HG03520 (cell line): ENCODE results near the gene MAP2K5.

Experiments
- ATAC-seq: cut with Tn5 transposase; IDR thresholded peaks from one replicate; pipeline ENCODE4 v1.9.1; 2021; ENCODE audit warnings: mild to moderate bottlenecking, moderate library complexity; ENCODE audit not compliant: unreplicated experiment

MAP2K5 gene

DNA sequence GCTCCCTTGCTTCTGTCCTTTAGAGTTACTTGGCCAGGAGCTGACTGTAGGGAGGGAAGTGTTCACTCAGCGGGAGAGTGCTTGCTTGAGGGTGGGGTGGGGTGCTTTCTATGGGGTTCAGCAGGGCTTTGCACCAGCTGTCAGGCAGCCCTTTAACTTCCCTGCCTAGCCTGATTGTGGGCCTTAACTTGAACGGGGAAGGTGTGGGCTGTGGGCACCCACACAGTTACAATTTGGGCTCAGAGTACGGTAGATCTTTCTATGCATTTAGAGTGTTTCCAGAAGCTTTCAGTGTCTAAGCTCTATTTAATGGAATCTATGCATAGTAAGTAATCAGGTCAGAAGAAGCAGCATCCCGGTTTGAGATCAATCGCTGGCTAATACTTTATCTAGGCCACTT is 234.6 kb downstream of the MAP2K5 start:
- ATAC-seq, result no peak

DNA sequence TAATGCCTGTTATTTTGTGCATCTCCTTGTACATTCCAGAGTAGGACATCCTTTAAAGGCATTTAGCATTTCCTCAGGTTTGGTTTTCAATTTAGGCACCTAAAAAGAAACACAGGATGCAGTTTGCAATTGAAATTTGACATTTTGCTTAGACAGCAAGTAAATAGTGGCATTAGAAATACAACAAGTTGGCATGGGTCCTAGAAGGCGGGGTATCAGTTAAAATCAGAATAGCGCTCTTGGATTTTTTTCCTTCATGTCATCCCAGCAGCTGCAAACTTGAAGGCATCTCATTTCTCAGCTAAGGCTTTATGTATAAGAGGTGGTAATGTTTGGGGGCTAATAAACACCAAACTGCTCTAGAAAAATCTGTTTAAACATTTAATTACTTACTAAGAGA is 235.3 kb downstream of the MAP2K5 start:
- no peak for ATAC-seq

- no peak for ATAC-seq
Observed at GRCh38 chr15:67778968-67779548, 236.6 kb downstream of the MAP2K5 start.

GRCh38 chr15:67779549-67780111 is 237.1 kb downstream of the MAP2K5 start:
- ATAC-seq, result no peak

GRCh38 chr15:67781061-67781460 is 238.6 kb downstream of the MAP2K5 start:
- no peak for ATAC-seq

DNA sequence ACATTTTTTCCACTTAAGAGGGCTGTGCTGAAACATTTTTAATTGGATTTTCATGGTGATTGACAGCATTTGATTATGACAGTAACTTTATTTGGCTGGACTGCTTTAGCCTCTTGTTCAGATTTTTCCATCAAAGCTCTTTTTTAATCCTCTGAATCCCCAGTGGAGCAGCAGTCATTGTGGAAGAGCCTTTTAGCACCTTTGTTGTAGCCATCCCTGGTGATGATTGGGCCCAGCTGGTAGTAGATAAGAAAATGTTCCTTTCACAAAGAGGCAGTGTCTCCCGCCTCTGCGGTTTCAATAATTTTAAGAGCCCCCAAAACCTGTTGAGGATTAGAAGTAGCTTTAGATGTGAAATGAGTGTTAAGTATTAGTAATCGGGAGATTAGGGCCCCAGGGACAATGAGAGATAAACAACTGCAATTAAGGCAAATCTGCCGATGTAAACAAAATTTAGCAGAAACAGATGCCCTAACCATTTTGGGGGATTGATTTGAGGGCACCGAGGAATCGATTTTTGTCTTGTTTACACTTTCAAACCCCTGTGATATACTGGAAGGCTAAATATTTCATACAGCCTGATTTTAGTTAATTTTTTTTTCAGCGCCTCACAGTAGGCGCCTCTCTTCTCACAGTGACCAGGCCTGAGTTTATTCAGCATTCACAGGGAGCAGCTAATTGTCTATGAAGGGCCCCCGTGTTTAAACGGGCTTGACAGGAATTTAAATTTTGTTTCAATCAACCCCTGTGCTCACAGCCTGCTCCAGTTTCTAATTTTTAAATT is 239.6 kb downstream of the MAP2K5 start:
- no peak for ATAC-seq

DNA sequence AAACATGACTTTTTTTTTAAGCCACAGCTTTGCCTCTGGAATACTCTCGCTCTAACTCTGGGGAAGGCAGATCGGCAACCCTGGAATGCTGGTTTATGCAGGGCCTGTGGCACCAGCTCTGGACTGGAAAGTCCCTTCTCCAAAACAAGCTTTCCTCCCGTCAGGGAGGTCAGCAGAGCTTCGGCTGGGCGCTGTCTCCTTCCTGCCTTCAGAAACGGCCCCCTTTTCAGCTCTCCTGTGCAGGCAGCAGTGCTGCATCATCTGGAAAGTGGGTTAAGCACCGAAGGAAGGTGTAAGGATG is 240.1 kb downstream of the MAP2K5 start:
- ATAC-seq, result no peak

GRCh38 chr15:67783303-67783702 is 240.8 kb downstream of the MAP2K5 start:
- ATAC-seq, result peak; percentile 34

DNA sequence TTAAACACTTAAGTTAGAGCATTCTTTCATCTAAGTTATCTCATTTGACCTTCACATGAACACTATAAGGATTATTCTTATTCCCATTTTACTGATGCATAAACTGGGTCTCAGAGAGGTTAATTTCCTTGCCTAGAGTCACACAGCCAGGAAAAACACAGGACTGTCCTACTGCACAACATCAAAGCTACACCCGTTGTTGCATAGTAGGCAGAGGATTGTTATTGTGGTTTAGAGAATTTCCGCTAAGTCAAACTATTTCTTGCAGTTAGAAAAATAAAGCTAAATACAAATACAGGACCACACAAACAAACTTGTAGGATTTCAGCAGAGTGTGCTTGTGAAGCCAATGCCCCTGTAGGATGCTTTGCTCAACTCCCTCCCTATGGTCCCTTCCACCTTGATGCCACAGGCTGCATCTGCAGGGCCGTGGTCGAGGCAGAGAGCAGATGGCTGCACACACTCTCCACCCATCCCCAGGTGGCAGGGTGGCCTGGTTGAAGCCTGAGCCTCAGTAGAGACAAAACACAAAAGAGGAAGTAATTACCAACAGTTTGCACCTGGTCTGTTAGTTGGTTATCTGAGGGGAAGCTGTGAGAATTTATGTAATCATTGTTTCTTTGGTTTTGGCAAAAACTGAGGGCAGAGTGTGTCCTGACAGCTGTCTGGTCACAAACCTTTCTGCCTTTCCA is 241.7 kb downstream of the MAP2K5 start:
- peak; percentile 80 for ATAC-seq

- ATAC-seq, result peak; percentile 9
Observed at GRCh38 chr15:67784856-67785430, 242.4 kb downstream of the MAP2K5 start.

DNA sequence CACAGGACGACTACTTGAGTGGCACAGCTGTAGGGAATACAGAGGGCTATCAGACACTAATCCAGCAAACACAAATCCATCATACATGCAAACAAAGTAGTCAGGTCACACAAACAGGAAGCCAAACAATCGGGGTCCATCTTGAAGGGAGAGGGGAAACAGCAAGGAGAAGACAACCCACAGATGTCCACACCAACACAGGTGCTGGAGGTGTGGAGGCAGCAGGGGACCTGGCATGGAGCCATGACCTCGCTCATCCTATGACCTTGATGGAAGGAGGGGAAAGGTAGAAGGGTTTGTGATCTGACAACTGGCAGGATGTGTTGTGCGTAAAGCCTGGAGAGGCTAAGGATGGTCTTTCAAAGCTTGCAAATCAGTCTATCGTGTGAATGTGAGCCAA is 242.9 kb downstream of the MAP2K5 start:
- no peak for ATAC-seq

GRCh38 chr15:67786646-67787045 is 244.1 kb downstream of the MAP2K5 start:
- ATAC-seq, result no peak

- ATAC-seq, result no peak
Observed at GRCh38 chr15:67788986-67789385, 246.5 kb downstream of the MAP2K5 start.

DNA sequence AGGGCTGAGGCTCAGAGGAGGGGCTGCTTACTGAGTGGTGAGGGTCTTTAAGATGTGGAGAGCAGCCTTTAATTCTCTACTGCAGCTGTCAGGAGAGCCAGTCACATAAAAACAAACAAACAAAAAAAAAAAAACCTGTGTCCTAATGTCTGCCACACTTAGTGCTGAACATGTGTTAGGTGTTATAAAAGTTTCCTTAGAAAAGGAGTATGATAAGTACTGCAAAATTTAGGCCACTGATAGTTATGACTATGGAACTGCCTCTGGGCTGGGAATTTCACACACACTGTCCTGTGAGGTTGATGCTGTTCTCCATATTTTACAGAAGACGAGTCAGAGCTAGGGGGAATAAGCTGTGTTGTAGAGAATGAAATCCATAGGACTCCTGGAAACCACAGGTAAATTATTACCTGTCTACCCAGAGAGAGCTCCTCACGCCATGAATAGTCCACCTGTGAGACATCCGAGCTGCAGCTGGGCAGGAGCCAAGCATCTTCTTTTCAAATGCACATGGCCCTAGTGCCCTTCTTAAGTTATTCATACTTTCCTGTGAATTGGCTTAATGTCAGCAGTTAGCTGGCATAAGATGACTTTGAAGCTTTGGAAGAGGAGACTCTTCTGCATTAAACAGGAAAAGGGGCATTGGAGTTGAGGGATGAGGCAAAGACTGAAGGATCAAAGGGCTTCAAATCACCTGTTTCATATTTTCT is 248.3 kb downstream of the MAP2K5 start:
- ATAC-seq, result no peak

GRCh38 chr15:67792250-67792942 is 249.9 kb downstream of the MAP2K5 start:
- ATAC-seq, result no peak

DNA sequence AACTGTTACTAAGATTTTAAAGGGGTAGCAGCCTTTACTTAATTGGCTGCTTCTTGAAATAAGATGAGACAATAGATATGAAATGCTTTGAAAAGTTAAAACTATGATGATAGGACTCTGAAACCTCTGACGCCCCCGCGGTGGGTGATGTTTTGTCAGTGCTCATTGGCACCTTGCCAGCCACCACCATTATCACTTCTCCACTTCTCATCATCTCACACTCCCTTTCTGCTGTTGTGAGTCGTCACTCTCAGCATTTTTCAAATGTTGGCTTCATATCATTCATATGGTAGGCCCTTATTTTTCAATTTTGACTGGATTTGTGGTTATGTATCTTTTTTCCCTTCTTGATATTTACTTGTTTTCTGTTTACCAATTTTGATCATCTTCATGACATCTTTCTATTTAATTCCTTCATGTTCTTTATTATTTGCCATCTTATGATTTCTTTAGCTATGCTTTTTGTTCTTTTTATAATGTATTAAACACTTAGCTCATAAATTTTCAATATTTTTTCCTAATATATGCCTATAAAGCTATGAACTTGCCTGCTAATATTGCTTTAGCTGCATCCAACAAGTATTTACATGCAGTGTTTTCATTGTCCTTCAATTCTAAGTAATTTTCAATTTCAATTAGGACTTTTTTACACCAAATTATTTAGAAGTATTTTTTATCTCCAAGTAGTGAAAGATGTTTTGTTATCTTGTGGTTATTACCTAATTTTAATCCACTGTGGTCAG is 252.5 kb downstream of the MAP2K5 start:
- no peak for ATAC-seq

DNA sequence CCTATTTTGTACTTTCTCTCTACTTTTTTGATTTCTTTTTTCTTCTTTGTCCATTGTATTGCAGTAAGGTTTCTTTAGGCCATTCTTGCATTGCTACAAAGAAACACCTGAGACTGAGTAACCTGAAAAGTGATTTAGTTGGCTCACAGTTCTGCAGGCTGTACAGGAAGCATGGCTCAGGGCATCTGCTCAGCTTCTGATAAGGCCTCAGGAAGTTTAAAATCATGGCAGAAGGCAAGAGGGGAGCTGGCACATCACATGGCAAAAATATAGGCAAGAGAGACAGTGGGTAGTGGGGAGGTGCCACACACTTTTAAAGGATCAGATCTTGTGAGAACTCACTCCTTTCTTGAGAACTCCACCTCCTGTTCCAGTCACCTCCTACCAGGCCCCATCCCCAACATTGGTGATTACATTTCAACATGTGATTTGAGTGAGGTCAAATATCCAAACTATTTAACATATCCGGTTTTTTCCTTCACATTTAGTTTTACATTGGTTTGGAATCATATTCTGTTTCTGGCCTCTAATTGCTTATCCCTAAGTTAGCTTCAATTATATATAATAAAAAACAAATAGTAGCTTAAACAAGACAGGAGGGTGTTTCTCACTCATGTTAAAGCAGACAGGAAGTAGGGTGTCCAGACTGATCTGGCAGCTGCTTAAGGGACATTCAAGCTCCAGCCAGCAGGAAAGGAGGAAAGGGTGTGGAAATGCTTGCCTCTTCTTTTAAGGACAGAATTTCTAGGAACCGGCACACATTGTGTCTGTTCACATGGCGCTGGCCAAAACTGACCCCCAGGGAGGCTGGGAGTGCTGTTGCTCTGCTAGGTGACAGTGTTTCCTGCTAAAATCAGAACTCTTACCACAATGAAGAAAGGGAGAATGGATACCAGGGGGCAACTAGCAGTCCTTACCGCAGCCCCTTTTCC is 254.0 kb downstream of the MAP2K5 start:
- ATAC-seq, result no peak

GRCh38 chr15:67799801-67800205 is 257.3 kb downstream of the MAP2K5 start:
- ATAC-seq, result no peak

GRCh38 chr15:67801142-67801541 is 258.6 kb downstream of the MAP2K5 start:
- ATAC-seq, result no peak
